PFSK-1 (cell line): ENCODE measurements around the gene SLC25A42.

Experiments
- FOXP2 ChIP-seq: optimal IDR thresholded peaks from 2 replicates; pipeline ENCODE3; 2011; ENCODE audit warnings: borderline replicate concordance, control low read depth, inconsistent platforms; ENCODE audit not compliant: insufficient read depth; ENCODE audit errors: extremely low read length, extremely low read depth
- POLR2AphosphoS5 ChIP-seq: IDR thresholded peaks from 2 replicates; pipeline ENCODE4 v1.6.1; 2012; ENCODE audit warnings: low read depth, mild to moderate bottlenecking, control low read depth, low read length, moderate library complexity
- REST ChIP-seq, 2 experiments: IDR thresholded peaks; 2 replicates each; pipeline versions ENCODE4 v1.6.1 to v1.8.0; 2011 to 2012; ENCODE audit warnings: low read depth in 2 of 2, low read length in 2 of 2, control low read depth in 1 of 2, inconsistent platforms in 1 of 2, mild to moderate bottlenecking in 1 of 2, moderate library complexity in 1 of 2; ENCODE audit not compliant: insufficient read depth in 1 of 2
- SIN3A ChIP-seq: IDR thresholded peaks from 2 replicates; pipeline ENCODE4 v1.6.1; 2012; ENCODE audit warnings: mild to moderate bottlenecking, low read length, moderate library complexity, borderline replicate concordance; ENCODE audit not compliant: insufficient read depth
- TAF1 ChIP-seq: IDR thresholded peaks from 2 replicates; pipeline ENCODE4 v1.6.1; 2012; ENCODE audit warnings: low read length, control low read depth, borderline replicate concordance; ENCODE audit not compliant: insufficient read depth

Gene SLC25A42

GRCh38 chr19:19042732-19043280 lies 21.0 kb upstream of the SLC25A42 start:
- TF ChIP-seq SIN3A (no peak), TAF1 (no peak), REST (IDR thresholded peaks at IDR 0.05; ENCODE audit: insufficient read depth in 1 of 2, low read depth in 2 of 2, low read length in 2 of 2) (no peak), FOXP2 (no peak), POLR2AphosphoS5 (no peak)

- TF ChIP-seq REST (IDR thresholded peaks at IDR 0.05; ENCODE audit: insufficient read depth in 1 of 2, low read depth in 2 of 2, low read length in 2 of 2) (no peak), FOXP2 (no peak), POLR2AphosphoS5 (no peak), SIN3A (no peak), TAF1 (no peak)
Measured at GRCh38 chr19:19043481-19043880, 20.3 kb upstream of the SLC25A42 start.

- no peak for TF ChIP-seq TAF1
- no peak for TF ChIP-seq FOXP2
- TF ChIP-seq REST (IDR thresholded peaks at IDR 0.05; ENCODE audit: insufficient read depth in 1 of 2, low read depth in 2 of 2, low read length in 2 of 2), result no peak
- no peak for TF ChIP-seq SIN3A
- no peak for TF ChIP-seq POLR2AphosphoS5
Measured at GRCh38 chr19:19043881-19044280, 19.9 kb upstream of the SLC25A42 start.

- no peak for TF ChIP-seq TAF1
- TF ChIP-seq REST (IDR thresholded peaks at IDR 0.05; ENCODE audit: insufficient read depth in 1 of 2, low read depth in 2 of 2, low read length in 2 of 2), result no peak
- TF ChIP-seq FOXP2, result no peak
- TF ChIP-seq SIN3A, result no peak
- no peak for TF ChIP-seq POLR2AphosphoS5
Measured at GRCh38 chr19:19049406-19049805, 14.4 kb upstream of the SLC25A42 start.

GRCh38 chr19:19050104-19050503 lies 13.7 kb upstream of the SLC25A42 start:
- TF ChIP-seq SIN3A (no peak), POLR2AphosphoS5 (no peak), TAF1 (no peak), REST (IDR thresholded peaks at IDR 0.05; ENCODE audit: insufficient read depth in 1 of 2, low read depth in 2 of 2, low read length in 2 of 2) (no peak)
